WERI-Rb-1 (cell line): ENCODE data around the gene TIMM22.

Experiments used
- DNase-seq: peaks from one replicate; pipeline ENCODE4 v3.0.0-alpha.2; 2020
- H3K27ac ChIP-seq: fragments of 250-450 bp; sonication (Bioruptor Pico); 2 replicates; pipeline ENCODE4 v1.5.1; 2020; ENCODE audit warnings: mild to moderate bottlenecking, moderate library complexity
- H3K27me3 ChIP-seq: fragments of 250-450 bp; sonication (Bioruptor Pico); 2 replicates; pipeline ENCODE4 v1.5.1; 2021; ENCODE audit warnings: mild to moderate bottlenecking, low read depth, moderate library complexity; ENCODE audit not compliant: insufficient read depth, severe bottlenecking
- H3K36me3 ChIP-seq: fragments of 250-450 bp; sonication (Bioruptor Pico); 2 replicates; pipeline ENCODE4 v1.5.1; 2020; ENCODE audit warnings: mild to moderate bottlenecking, moderate library complexity
- H3K4me3 ChIP-seq: 2 replicates; pipeline ENCODE4 v1.5.1; 2011; ENCODE audit warnings: low read depth, mild to moderate bottlenecking, control low read depth, low read length
- H3K9me3 ChIP-seq: fragments of 250-450 bp; sonication (Bioruptor Pico); 2 replicates; pipeline ENCODE4 v1.5.1; 2021; ENCODE audit warnings: mild to moderate bottlenecking, moderate library complexity; ENCODE audit not compliant: severe bottlenecking
- CTCF ChIP-seq: IDR thresholded peaks from 2 replicates; pipeline ENCODE4 v1.5.1; 2011; ENCODE audit warnings: low read depth, mild to moderate bottlenecking, control low read depth, inconsistent platforms, low read length

The TIMM22 gene

GRCh38 chr17:1050246-1050995, 53.5 kb downstream of the TIMM22 start:
- peaks cover 42% of the 10 kb centered on the region for H3K36me3 ChIP-seq
- TF ChIP-seq CTCF: no peak
- H3K4me3 ChIP-seq: no peak overlapping the region
- DNase-seq: peak; percentile 45
- H3K9me3 ChIP-seq: no peaks in the 10 kb centered on the region
- peak overlapping the region; percentile 44 for H3K27ac ChIP-seq
- H3K27me3 ChIP-seq: no peaks in the 10 kb centered on the region

- peaks cover 45% of the 10 kb centered on the region for H3K36me3 ChIP-seq
- no peaks in the 10 kb centered on the region for H3K27me3 ChIP-seq
- H3K9me3 ChIP-seq: no peaks in the 10 kb centered on the region
- peak overlapping the region; percentile 44 for H3K27ac ChIP-seq
- no peak for TF ChIP-seq CTCF
- DNase-seq: no peak
- H3K4me3 ChIP-seq: no peak overlapping the region
Observed at GRCh38 chr17:1050996-1051925, 54.3 kb downstream of the TIMM22 start.
